ENCODE data around the gene PRSS12.

GRCh38 chr4:118307643-118308042 lies 45.2 kb downstream of the PRSS12 start:
- no peak for TF ChIP-seq CTCF (IDR thresholded peaks at IDR 0.05; ENCODE audit: insufficient read depth, low read length)
- no peak for TF ChIP-seq REST (IDR thresholded peaks at IDR 0.05; ENCODE audit: insufficient replicate concordance, low read depth)
- TF ChIP-seq POLR2AphosphoS5 (IDR thresholded peaks at IDR 0.05; ENCODE audit: low read depth): no peak
- no peak for TF ChIP-seq GABPA (IDR thresholded peaks at IDR 0.05; ENCODE audit: low read depth)
- TF ChIP-seq SPI1 (IDR thresholded peaks at IDR 0.05; ENCODE audit: borderline replicate concordance, low read depth): no peak
